HEK293 (cell line): Measurements from ENCODE around the gene PITPNB.

Experiments
- CTCF ChIP-seq: fragments of 450-650 bp; formaldehyde crosslinking; IDR thresholded peaks from 2 replicates; pipeline ENCODE4 v1.5.1; 2016; ENCODE audit warnings: missing biosample characterization, missing genetic modification characterization
- HIC1 ChIP-seq: fragments of 450-650 bp; formaldehyde crosslinking; IDR thresholded peaks from 2 replicates; pipeline ENCODE4 v1.5.1; 2016; ENCODE audit warnings: missing biosample characterization, missing genetic modification characterization
- KLF17 ChIP-seq: fragments of 450-650 bp; formaldehyde crosslinking; IDR thresholded peaks from 2 replicates; pipeline ENCODE4 v1.5.1; 2016; ENCODE audit warnings: missing biosample characterization, missing genetic modification characterization
- RBAK ChIP-seq: fragments of 450-650 bp; formaldehyde crosslinking; IDR thresholded peaks from 2 replicates; pipeline ENCODE4 v1.5.1; 2016; ENCODE audit warnings: missing biosample characterization, missing genetic modification characterization
- SCRT1 ChIP-seq: fragments of 450-650 bp; formaldehyde crosslinking; IDR thresholded peaks from 2 replicates; pipeline ENCODE4 v1.5.1; 2016; ENCODE audit warnings: missing biosample characterization, missing genetic modification characterization, borderline replicate concordance
- TSHZ1 ChIP-seq: fragments of 450-650 bp; formaldehyde crosslinking; IDR thresholded peaks from 2 replicates; pipeline ENCODE4 v1.5.1; 2016; ENCODE audit warnings: missing biosample characterization, missing genetic modification characterization, borderline replicate concordance
- ZBTB1 ChIP-seq: fragments of 450-650 bp; formaldehyde crosslinking; IDR thresholded peaks from 2 replicates; pipeline ENCODE4 v1.5.1; 2016; ENCODE audit warnings: missing biosample characterization, missing genetic modification characterization
- ZNF112 ChIP-seq: fragments of 450-650 bp; formaldehyde crosslinking; IDR thresholded peaks from 2 replicates; pipeline ENCODE4 v1.5.0; 2017; ENCODE audit warnings: missing biosample characterization, missing genetic modification characterization
- ZNF280D ChIP-seq: fragments of 450-650 bp; formaldehyde crosslinking; IDR thresholded peaks from 2 replicates; pipeline ENCODE4 v1.5.1; 2016; ENCODE audit warnings: missing biosample characterization, missing genetic modification characterization
- ZNF571 ChIP-seq: fragments of 450-650 bp; formaldehyde crosslinking; IDR thresholded peaks from 2 replicates; pipeline ENCODE4 v1.5.0; 2017; ENCODE audit warnings: missing biosample characterization, missing genetic modification characterization

GRCh38 chr22:27853424-27853823 is 65.6 kb downstream of the PITPNB start:
- TF ChIP-seq RBAK (tag by site-specific recombination) = no peak
- no peak for TF ChIP-seq SCRT1
- no peak for TF ChIP-seq CTCF (tag by site-specific recombination)
- no peak for TF ChIP-seq ZNF571
- no peak for TF ChIP-seq ZNF112 (tag by site-specific recombination)
- no peak for TF ChIP-seq KLF17 (tag by site-specific recombination)
- TF ChIP-seq ZBTB1 = no peak
- TF ChIP-seq ZNF280D (tag by site-specific recombination) = no peak
- no peak for TF ChIP-seq HIC1 (tag by site-specific recombination)
- no peak for TF ChIP-seq TSHZ1 (tag by site-specific recombination)
